Measurements from ENCODE around the gene HYKK. TPM values are rescaled to one million over a fixed set of nuclear protein-coding genes. Genes with fewer than 3 reads are reported as not detected.

Gene HYKK
- polyA plus RNA-seq, 1 of the 3 experiments (the other 2 are of a cell fraction), result 2.2 TPM

DNA sequence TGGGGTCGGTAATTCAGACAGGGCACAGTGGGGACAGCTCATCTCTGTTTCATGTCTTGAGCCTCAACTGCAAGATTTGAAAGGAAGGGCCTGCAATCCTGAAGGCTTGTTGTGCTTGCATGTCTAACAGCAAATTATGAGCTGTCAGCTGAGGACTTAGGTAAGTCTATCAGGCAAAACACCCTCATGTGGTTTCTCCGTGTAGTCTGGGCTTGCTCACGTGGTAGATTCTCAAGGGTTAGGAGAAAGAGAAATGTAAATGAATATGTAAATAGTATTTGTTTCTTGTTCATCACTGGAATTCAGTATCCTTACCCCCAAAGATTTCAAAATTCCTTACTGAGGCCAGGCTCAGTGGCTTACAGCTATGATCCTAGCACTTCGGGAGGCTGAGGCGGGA, 30.1 kb upstream of the HYKK start (continued):
- no peak for TF ChIP-seq SMC3 (IDR thresholded peaks at IDR 0.05; ENCODE audit: low read depth, low read length)

DNA sequence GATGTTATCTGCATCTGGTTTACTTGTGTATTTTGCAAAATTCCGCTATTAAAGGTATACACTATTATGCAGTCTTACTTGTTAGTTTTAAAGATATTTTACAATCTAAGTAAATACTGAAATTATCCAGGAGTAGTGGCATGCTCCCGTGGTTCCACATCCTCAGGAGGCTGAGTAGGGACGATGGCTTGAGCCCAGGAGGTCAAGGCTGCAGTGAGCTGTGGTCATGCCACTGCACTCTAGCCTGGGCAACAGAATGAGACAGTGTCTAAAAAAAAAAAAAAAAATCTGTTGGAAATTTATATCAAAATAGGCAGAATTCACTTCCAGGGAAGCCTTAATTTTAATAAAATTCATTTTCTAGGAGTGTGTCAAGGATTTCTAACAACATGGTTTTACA, 27.7 kb upstream of the HYKK start:
- 94% methylated on average over 3 of the region's 3 CpGs for WGBS (ENCODE audit: low lambda C conversion rate)
- no peak overlapping the region for H3K4me2 ChIP-seq
- H3K4me3 ChIP-seq (ENCODE audit: low read depth in 2 of 2, low read length in 1 of 2), result no peak overlapping the region
- H3K27ac ChIP-seq (ENCODE audit: low read depth in 2 of 2, low read length in 1 of 2), result no peak overlapping the region
- TF ChIP-seq TCF12 (IDR thresholded peaks at IDR 0.05), result no peak
- TF ChIP-seq FOXM1 (IDR thresholded peaks at IDR 0.05; ENCODE audit: low read depth), result no peak
- no peak for TF ChIP-seq POLR2AphosphoS5 (IDR thresholded peaks at IDR 0.05; ENCODE audit: low read depth, low read length)
- TF ChIP-seq RCOR1 (IDR thresholded peaks at IDR 0.05; ENCODE audit: low read length), result no peak
- TF ChIP-seq TAF1 (IDR thresholded peaks at IDR 0.05; ENCODE audit: borderline replicate concordance, low read depth, low read length), result no peak
- TF ChIP-seq, protein P1, sequence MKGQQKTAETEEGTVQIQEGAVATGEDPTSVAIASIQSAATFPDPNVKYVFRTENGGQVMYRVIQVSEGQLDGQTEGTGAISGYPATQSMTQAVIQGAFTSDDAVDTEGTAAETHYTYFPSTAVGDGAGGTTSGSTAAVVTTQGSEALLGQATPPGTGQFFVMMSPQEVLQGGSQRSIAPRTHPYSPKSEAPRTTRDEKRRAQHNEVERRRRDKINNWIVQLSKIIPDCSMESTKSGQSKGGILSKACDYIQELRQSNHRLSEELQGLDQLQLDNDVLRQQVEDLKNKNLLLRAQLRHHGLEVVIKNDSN (IDR thresholded peaks at IDR 0.05; ENCODE audit: borderline replicate concordance, low read depth), result no peak
- TF ChIP-seq, protein P2, sequence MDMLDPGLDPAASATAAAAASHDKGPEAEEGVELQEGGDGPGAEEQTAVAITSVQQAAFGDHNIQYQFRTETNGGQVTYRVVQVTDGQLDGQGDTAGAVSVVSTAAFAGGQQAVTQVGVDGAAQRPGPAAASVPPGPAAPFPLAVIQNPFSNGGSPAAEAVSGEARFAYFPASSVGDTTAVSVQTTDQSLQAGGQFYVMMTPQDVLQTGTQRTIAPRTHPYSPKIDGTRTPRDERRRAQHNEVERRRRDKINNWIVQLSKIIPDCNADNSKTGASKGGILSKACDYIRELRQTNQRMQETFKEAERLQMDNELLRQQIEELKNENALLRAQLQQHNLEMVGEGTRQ (IDR thresholded peaks at IDR 0.05; ENCODE audit: borderline replicate concordance, low read depth, low read length), result no peak
- TF ChIP-seq NFIC (IDR thresholded peaks at IDR 0.05; ENCODE audit: borderline replicate concordance), result no peak
- TF ChIP-seq, protein P3, sequence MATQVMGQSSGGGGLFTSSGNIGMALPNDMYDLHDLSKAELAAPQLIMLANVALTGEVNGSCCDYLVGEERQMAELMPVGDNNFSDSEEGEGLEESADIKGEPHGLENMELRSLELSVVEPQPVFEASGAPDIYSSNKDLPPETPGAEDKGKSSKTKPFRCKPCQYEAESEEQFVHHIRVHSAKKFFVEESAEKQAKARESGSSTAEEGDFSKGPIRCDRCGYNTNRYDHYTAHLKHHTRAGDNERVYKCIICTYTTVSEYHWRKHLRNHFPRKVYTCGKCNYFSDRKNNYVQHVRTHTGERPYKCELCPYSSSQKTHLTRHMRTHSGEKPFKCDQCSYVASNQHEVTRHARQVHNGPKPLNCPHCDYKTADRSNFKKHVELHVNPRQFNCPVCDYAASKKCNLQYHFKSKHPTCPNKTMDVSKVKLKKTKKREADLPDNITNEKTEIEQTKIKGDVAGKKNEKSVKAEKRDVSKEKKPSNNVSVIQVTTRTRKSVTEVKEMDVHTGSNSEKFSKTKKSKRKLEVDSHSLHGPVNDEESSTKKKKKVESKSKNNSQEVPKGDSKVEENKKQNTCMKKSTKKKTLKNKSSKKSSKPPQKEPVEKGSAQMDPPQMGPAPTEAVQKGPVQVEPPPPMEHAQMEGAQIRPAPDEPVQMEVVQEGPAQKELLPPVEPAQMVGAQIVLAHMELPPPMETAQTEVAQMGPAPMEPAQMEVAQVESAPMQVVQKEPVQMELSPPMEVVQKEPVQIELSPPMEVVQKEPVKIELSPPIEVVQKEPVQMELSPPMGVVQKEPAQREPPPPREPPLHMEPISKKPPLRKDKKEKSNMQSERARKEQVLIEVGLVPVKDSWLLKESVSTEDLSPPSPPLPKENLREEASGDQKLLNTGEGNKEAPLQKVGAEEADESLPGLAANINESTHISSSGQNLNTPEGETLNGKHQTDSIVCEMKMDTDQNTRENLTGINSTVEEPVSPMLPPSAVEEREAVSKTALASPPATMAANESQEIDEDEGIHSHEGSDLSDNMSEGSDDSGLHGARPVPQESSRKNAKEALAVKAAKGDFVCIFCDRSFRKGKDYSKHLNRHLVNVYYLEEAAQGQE (IDR thresholded peaks at IDR 0.05; ENCODE audit: low read depth, low read length), result no peak
- TF ChIP-seq, protein P4, sequence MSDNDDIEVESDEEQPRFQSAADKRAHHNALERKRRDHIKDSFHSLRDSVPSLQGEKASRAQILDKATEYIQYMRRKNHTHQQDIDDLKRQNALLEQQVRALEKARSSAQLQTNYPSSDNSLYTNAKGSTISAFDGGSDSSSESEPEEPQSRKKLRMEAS (IDR thresholded peaks at IDR 0.05; ENCODE audit: low read depth), result no peak
- no peak for TF ChIP-seq TEAD4 (IDR thresholded peaks at IDR 0.05; ENCODE audit: borderline replicate concordance, insufficient read depth)
- no peak for TF ChIP-seq RAD21 (IDR thresholded peaks at IDR 0.05; ENCODE audit: low read length)
- no peaks in the 10 kb centered on the region for H4K20me1 ChIP-seq (ENCODE audit: insufficient read depth)
- H2AFZ ChIP-seq (ENCODE audit: low read depth), result no peak overlapping the region
- H3F3A ChIP-seq (replicated peaks; ENCODE audit: insufficient read depth), result peaks cover 8% of the 10 kb centered on the region
- no peaks in the 10 kb centered on the region for H3K9me2 ChIP-seq
- no peak overlapping the region for H3K9ac ChIP-seq
- H3K27me3 ChIP-seq (ENCODE audit: insufficient read depth), result no peaks in the 10 kb centered on the region
- CTCF ChIA-PET, result interaction anchor here (1.7 to 5.0 kb wide), 3 partner anchors 57 to 171 kb away, joined by 4 to 19 read pairs (median 15); no protein-coding TSS in a partner anchor
- peaks cover 46 to 72% of the 10 kb centered on the region in 2 experiments for H3K36me3 ChIP-seq (replicated peaks in 1 of 2; ENCODE audit: control insufficient read depth in 1 of 2, insufficient read depth in 2 of 2, low read length in 1 of 2)
- no peaks in the 10 kb centered on the region for H3K9me3 ChIP-seq
- H3K4me1 ChIP-seq (ENCODE audit: control insufficient read depth in 1 of 2, insufficient read depth in 2 of 2, low read depth in 1 of 2, low read length in 1 of 2), result no peaks in the 10 kb centered on the region
- H3K79me2 ChIP-seq (ENCODE audit: insufficient read depth), result peaks cover 4% of the 10 kb centered on the region; the same call in 1 of the 2 replicates
- POLR2A ChIA-PET, result no interaction called here
- no peak for DNase-seq
